DND-41 (cell line): Measurements from ENCODE around the gene ARRDC3.

Experiments
- EZH2 ChIP-seq: IDR thresholded peaks from 3 replicates; pipeline ENCODE4 v1.6.1; 2012; ENCODE audit warnings: borderline replicate concordance, low read depth, mild to moderate bottlenecking, moderate library complexity, low read length, inconsistent platforms; ENCODE audit not compliant: severe bottlenecking
- TF ChIP-seq, protein P1 (sequence below): IDR thresholded peaks from 2 replicates; pipeline ENCODE4 v1.5.1; 2012; ENCODE audit warnings: borderline replicate concordance, low read length, moderate library complexity, mild to moderate bottlenecking; ENCODE audit not compliant: poor library complexity, severe bottlenecking; ENCODE audit errors: extremely low read depth

- TF ChIP-seq, protein P1, sequence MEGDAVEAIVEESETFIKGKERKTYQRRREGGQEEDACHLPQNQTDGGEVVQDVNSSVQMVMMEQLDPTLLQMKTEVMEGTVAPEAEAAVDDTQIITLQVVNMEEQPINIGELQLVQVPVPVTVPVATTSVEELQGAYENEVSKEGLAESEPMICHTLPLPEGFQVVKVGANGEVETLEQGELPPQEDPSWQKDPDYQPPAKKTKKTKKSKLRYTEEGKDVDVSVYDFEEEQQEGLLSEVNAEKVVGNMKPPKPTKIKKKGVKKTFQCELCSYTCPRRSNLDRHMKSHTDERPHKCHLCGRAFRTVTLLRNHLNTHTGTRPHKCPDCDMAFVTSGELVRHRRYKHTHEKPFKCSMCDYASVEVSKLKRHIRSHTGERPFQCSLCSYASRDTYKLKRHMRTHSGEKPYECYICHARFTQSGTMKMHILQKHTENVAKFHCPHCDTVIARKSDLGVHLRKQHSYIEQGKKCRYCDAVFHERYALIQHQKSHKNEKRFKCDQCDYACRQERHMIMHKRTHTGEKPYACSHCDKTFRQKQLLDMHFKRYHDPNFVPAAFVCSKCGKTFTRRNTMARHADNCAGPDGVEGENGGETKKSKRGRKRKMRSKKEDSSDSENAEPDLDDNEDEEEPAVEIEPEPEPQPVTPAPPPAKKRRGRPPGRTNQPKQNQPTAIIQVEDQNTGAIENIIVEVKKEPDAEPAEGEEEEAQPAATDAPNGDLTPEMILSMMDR, result no peak
- no peak for TF ChIP-seq EZH2
Measured at GRCh38 chr5:91365498-91365897, 17.6 kb downstream of the ARRDC3 start.
